Right cardiac atrium (tissue), 5 donors: ENCODE results near the gene HOXD4. TPM values are rescaled to one million over a fixed set of nuclear protein-coding genes. Genes with fewer than 3 reads are reported as not detected.

Experiments
- ATAC-seq, 2 donors: fragments of 200-7000 bp; cut with Tn5 transposase; one replicate each; pipeline versions ENCODE4 v1.8.0 to v1.9.1; 2020; ENCODE audit warnings: moderate library complexity in 2 of 2, mild to moderate bottlenecking in 1 of 2
- DNase-seq, 3 donors: peaks; one replicate each; pipeline ENCODE4 v3.0.0-alpha.2; 2020
- H3K27ac ChIP-seq: one replicate; pipeline ENCODE4 v1.5.1; 2013; ENCODE audit warnings: mild to moderate bottlenecking, low read length, control low read depth, moderate library complexity
- H3K27me3 ChIP-seq: one replicate; pipeline ENCODE4 v1.6.1; 2013; ENCODE audit not compliant: control insufficient read depth, insufficient read depth
- H3K4me1 ChIP-seq: one replicate; pipeline ENCODE4 v1.6.1; 2013; ENCODE audit warnings: low read length; ENCODE audit not compliant: control insufficient read depth, insufficient read depth
- H3K4me3 ChIP-seq: one replicate; pipeline ENCODE4 v1.5.1; 2013; ENCODE audit warnings: low read length, control low read depth
- H3K9me3 ChIP-seq: one replicate; pipeline ENCODE4 v1.6.1; 2013; ENCODE audit warnings: low read length; ENCODE audit not compliant: control insufficient read depth
- WGBS: extraction: QIAGEN DNeasy Blood & Tissue Kit; methylation state at CpG from one replicate; pipeline ENCODE4 v1.1.7; 2013; 5-methylcytosine and 5-hydroxymethylcytosine counted together
- intact Hi-C, 4 donors: fragments of 100-400 bp; cut with DNase I; formaldehyde crosslinking; loops; one replicate each; pipeline versions ENCODE4 v1.11.0 to v1.14.0; 2022 to 2023
- microRNA-seq, 2 donors: library from miRNA; unstranded; fragments of <30 nt; microRNA quantifications; one replicate each; pipeline ENCODE4 v1.2.0, GENCODE V29; 2020 to 2021
- polyA plus RNA-seq: library from polyadenylated mRNA; stranded (reverse); fragments of 200-250 nt; gene quantifications from one replicate; pipeline ENCODE4 v1.2.3, GENCODE V29; 2013
- total RNA-seq, 4 donors: library from RNA; stranded (reverse); fragmentation: NEBNext Ultra II Directional; extraction: Animal tissue kit (Norgen Biotek cat#: 25700); gene quantifications; one replicate each; pipeline ENCODE4 v1.2.1, GENCODE V29; 2021
- donor health status: healthy with polysubstance abuse.
- donor health status: DM: no; HTN: yes; CAD: no.
- donor health status: DM: no; HTN: no; CAD: no.
- donor health status: DM: no; HTN: yes; CAD: no; lungs with severe emphysema.
- donor health status: DM: yes; HTN: yes; CAD: no.

HOXD4 gene
- total and polyA plus RNA-seq, 5 donors = 0.29 TPM; not detected in 4

- H3K27me3 ChIP-seq = peaks cover 18% of the 10 kb centered on the region
- ATAC-seq (no peak), DNase-seq (no peak)
- H3K4me1 ChIP-seq = no peaks in the 10 kb centered on the region
- no peak overlapping the region for H3K4me3 ChIP-seq
- intact Hi-C loops = no loop called here
- WGBS = 16% methylated on average over 1 of the region's 1 CpG
- no peak overlapping the region for H3K27ac ChIP-seq
- H3K9me3 ChIP-seq = no peaks in the 10 kb centered on the region
Measured at GRCh38 chr2:176192351-176192750, 41.0 kb downstream of the HOXD4 start.

GRCh38 chr2:176193048-176193447, 41.7 kb downstream of the HOXD4 start:
- ATAC-seq = no peak
- no peak overlapping the region for H3K4me3 ChIP-seq
- H3K27me3 ChIP-seq = peaks cover 18% of the 10 kb centered on the region
- DNase-seq = no peak
- WGBS = 25% methylated on average over 1 of the region's 1 CpG
- H3K27ac ChIP-seq = no peak overlapping the region
- H3K9me3 ChIP-seq = no peaks in the 10 kb centered on the region
- no peaks in the 10 kb centered on the region for H3K4me1 ChIP-seq
- intact Hi-C loops = no loop called here

DNA sequence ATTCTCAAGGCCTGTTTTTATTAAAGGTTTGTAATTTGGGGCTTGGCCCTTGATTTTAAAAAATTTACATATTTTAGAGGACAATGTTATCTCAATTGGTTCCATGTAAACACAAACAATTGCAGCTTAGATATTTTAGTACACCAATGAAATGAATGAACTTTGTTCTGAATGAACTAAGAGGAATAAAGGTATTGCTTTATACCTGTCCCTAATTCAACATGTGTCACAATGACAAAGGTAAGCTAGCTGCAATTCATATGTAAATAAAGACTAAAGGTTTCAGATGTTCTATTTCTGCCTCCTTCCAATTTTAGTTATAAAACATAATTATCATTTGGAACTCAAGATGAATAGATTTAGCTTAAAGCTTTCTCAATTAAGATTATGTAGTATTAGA, 48.6 kb downstream of the HOXD4 start:
- no peak overlapping the region for H3K4me3 ChIP-seq
- peaks cover 4% of the 10 kb centered on the region for H3K9me3 ChIP-seq
- no peak for ATAC-seq
- H3K27ac ChIP-seq = no peak overlapping the region
- no peaks in the 10 kb centered on the region for H3K27me3 ChIP-seq
- intact Hi-C loops = no loop called here
- DNase-seq = no peak
- H3K4me1 ChIP-seq = no peaks in the 10 kb centered on the region

- DNase-seq = peak in 1 of 3 donors; percentile 33
- Histone ChIP-seq H3K9me3 (peaks cover 4% of the 10 kb centered on the region), H3K4me1 (no peaks in the 10 kb centered on the region), H3K27me3 (no peaks in the 10 kb centered on the region), H3K27ac (no peak overlapping the region), H3K4me3 (no peak overlapping the region)
- WGBS = 68% methylated on average over 21 of the region's 21 CpGs
- intact Hi-C loops = no loop called here
- ATAC-seq = no peak
Measured at GRCh38 chr2:176200971-176201370, 49.6 kb downstream of the HOXD4 start.

DNA sequence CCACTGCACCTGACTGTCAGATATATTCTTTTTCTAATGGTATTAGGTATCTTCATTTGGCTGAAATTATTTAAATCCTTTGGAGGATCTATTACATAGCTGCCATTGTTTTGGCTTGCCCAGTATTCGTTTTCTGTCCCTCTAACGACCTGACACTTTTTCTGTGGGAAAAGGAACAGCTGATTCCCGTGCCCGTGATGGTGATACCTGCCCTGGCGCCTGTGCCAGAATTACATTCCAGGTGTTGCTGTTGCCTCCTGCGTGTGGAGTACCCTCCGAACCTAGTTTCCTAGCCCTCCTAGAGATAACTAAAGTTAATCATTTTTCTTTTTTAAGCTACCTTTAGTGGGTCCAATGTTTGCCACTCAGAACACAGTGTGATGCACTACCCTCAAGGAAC, 51.1 kb downstream of the HOXD4 start:
- Histone ChIP-seq H3K27ac (no peak overlapping the region), H3K4me3 (no peak overlapping the region), H3K4me1 (no peaks in the 10 kb centered on the region), H3K9me3 (peaks cover 4% of the 10 kb centered on the region), H3K27me3 (no peaks in the 10 kb centered on the region)
- WGBS = 85% methylated on average over 7 of the region's 7 CpGs
- intact Hi-C loops = no loop called here
- ATAC-seq (no peak), DNase-seq (no peak)

Small RNA genes within 50 kb of the gene (microRNA-seq; reads per million reads assigned to microRNA genes)
- gene MIR10B = 514 to 825 reads per million in 2 donors

Other genes starting within 250 kb of the HOXD4 start
- 10 to 100 TPM; 22.6 to 37.2 (median 24.0) TPM for gene LNPK, start 149.3 kb upstream of the HOXD4 start, total RNA-seq
- gene LNPK, start 149.3 kb upstream of the HOXD4 start, polyA plus RNA-seq = 4.6 TPM
- gene EVX2, start 67.6 kb upstream of the HOXD4 start, total RNA-seq = not detected
- gene EVX2, start 67.6 kb upstream of the HOXD4 start, polyA plus RNA-seq = not detected
- not detected for gene HOXD13, start 58.8 kb upstream of the HOXD4 start, total RNA-seq
- gene HOXD13, start 58.8 kb upstream of the HOXD4 start, polyA plus RNA-seq = not detected
- not detected for gene HOXD12, start 51.8 kb upstream of the HOXD4 start, total RNA-seq
- not detected for gene HOXD12, start 51.8 kb upstream of the HOXD4 start, polyA plus RNA-seq
- not detected for gene HOXD11, start 44.3 kb upstream of the HOXD4 start, total RNA-seq
- gene HOXD11, start 44.3 kb upstream of the HOXD4 start, polyA plus RNA-seq = not detected
- not detected for gene HOXD10, start 34.8 kb upstream of the HOXD4 start, total RNA-seq
- gene HOXD10, start 34.8 kb upstream of the HOXD4 start, polyA plus RNA-seq = not detected
- not detected for gene HOXD9, start 28.8 kb upstream of the HOXD4 start, total RNA-seq
- gene HOXD9, start 28.8 kb upstream of the HOXD4 start, polyA plus RNA-seq = 0.09 TPM
- under 1 TPM; 0.11 to 0.39 (median 0.28) TPM for gene HOXD8, start 21.8 kb upstream of the HOXD4 start, total RNA-seq
- 0.63 TPM for gene HOXD8, start 21.8 kb upstream of the HOXD4 start, polyA plus RNA-seq
- not detected for gene HOXD3, start 5.8 kb downstream of the HOXD4 start, total RNA-seq
- gene HOXD3, start 5.8 kb downstream of the HOXD4 start, polyA plus RNA-seq = 0.16 TPM
- gene HOXD1, start 37.1 kb downstream of the HOXD4 start, total RNA-seq = not detected
- gene HOXD1, start 37.1 kb downstream of the HOXD4 start, polyA plus RNA-seq = 0.05 TPM
- 10 to 100 TPM; 34.7 to 51.7 (median 43.2) TPM for gene MTX2, start 117.9 kb downstream of the HOXD4 start, total RNA-seq
- gene MTX2, start 117.9 kb downstream of the HOXD4 start, polyA plus RNA-seq = 83.3 TPM